ENCODE results near the gene KCNQ5. TPM values are rescaled to one million over a fixed set of nuclear protein-coding genes. Genes with fewer than 3 reads are reported as not detected.

Gene KCNQ5
- total RNA-seq, 1 experiment from 2014 or later = not detected

GRCh38 chr6:73116330-73116729 is 494.5 kb downstream of the KCNQ5 start:
- no peak for DNase-seq (ENCODE audit: low read depth)

GRCh38 chr6:73121421-73121993 is 499.6 kb downstream of the KCNQ5 start:
- DNase-seq (ENCODE audit: low read depth) = peak; percentile 15

GRCh38 chr6:73123632-73124329 is 501.9 kb downstream of the KCNQ5 start:
- no peak for DNase-seq (ENCODE audit: low read depth)

- peak; percentile 63 for DNase-seq (ENCODE audit: low read depth)
Measured at GRCh38 chr6:73129653-73130443, 508.0 kb downstream of the KCNQ5 start.

- DNase-seq (ENCODE audit: low read depth) = no peak
Measured at GRCh38 chr6:73131706-73132105, 509.8 kb downstream of the KCNQ5 start.

GRCh38 chr6:73134588-73134987 is 512.7 kb downstream of the KCNQ5 start:
- DNase-seq (ENCODE audit: low read depth) = peak; percentile 38

GRCh38 chr6:73139681-73140383 is 518.0 kb downstream of the KCNQ5 start:
- DNase-seq (ENCODE audit: low read depth) = no peak

- no peak for DNase-seq (ENCODE audit: low read depth)
Measured at GRCh38 chr6:73143551-73143950, 521.7 kb downstream of the KCNQ5 start.

GRCh38 chr6:73144516-73144915 is 522.7 kb downstream of the KCNQ5 start:
- DNase-seq (ENCODE audit: low read depth) = no peak

GRCh38 chr6:73145690-73146089 is 523.8 kb downstream of the KCNQ5 start:
- DNase-seq (ENCODE audit: low read depth) = no peak

GRCh38 chr6:73151732-73152131 is 529.9 kb downstream of the KCNQ5 start:
- no peak for DNase-seq (ENCODE audit: low read depth)

- no peak for DNase-seq (ENCODE audit: low read depth)
Measured at GRCh38 chr6:73152556-73152955, 530.7 kb downstream of the KCNQ5 start.

- DNase-seq (ENCODE audit: low read depth) = no peak
Measured at GRCh38 chr6:73152966-73153757, 531.3 kb downstream of the KCNQ5 start.

GRCh38 chr6:73156793-73157767 is 535.2 kb downstream of the KCNQ5 start:
- no peak for DNase-seq (ENCODE audit: low read depth)

GRCh38 chr6:73157870-73158269 is 536.0 kb downstream of the KCNQ5 start:
- no peak for DNase-seq (ENCODE audit: low read depth)

- DNase-seq (ENCODE audit: low read depth) = no peak
Measured at GRCh38 chr6:73169111-73169510, 547.2 kb downstream of the KCNQ5 start.

GRCh38 chr6:73169633-73170032 is 547.8 kb downstream of the KCNQ5 start:
- DNase-seq (ENCODE audit: low read depth) = no peak

GRCh38 chr6:73174646-73175045 is 552.8 kb downstream of the KCNQ5 start:
- DNase-seq (ENCODE audit: low read depth) = no peak

- no peak for DNase-seq (ENCODE audit: low read depth)
Measured at GRCh38 chr6:73176057-73176456, 554.2 kb downstream of the KCNQ5 start.
